ENCODE measurements around the gene AGAP1. TPM values are rescaled to one million over a fixed set of nuclear protein-coding genes. Genes with fewer than 3 reads are reported as not detected.

AGAP1 gene
- total RNA-seq, 1 experiment from 2014 or later, result 56.4 TPM

DNA sequence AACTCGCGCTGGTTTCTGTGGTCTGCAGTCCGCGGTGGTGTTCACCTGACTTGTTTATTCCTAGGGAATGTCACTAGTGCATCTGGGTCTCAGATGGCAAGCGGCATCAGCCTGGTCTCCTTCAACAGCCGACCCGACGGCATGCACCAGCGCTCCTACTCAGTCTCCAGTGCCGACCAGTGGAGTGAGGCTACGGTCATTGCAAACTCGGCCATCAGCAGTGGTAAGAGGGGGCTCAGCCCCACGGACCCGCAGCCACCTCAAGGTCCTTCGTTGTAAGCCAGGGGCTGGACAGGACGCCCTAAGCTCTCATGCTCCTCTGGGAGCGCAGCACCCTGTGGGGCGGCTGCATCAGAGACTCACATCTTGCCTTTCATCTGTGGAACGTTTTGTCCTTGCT lies 436.9 kb downstream of the AGAP1 start:
- Mint-ChIP-seq H3K27me3 (ENCODE audit: unreplicated experiment) (no peaks in the 10 kb centered on the region), H3K36me3 (ENCODE audit: insufficient read depth, unreplicated experiment) (peaks cover 8% of the 10 kb centered on the region), H3K4me3 (ENCODE audit: low read depth, unreplicated experiment) (no peak overlapping the region), H3K4me1 (ENCODE audit: low read depth, unreplicated experiment) (peaks cover under 1% of the 10 kb centered on the region), H3K27ac (ENCODE audit: unreplicated experiment) (no peak overlapping the region), H3K9me3 (ENCODE audit: low read depth, unreplicated experiment) (no peaks in the 10 kb centered on the region)
- DNase-seq, result no peak
- BruUV-seq (replicated peaks), result no TSS peak
- intact Hi-C loops (cut with micrococcal nuclease; ENCODE audit: unreplicated experiment), result no loop called here
- CTCF ChIA-PET, result no interaction called here
- TF ChIP-seq, protein P1, sequence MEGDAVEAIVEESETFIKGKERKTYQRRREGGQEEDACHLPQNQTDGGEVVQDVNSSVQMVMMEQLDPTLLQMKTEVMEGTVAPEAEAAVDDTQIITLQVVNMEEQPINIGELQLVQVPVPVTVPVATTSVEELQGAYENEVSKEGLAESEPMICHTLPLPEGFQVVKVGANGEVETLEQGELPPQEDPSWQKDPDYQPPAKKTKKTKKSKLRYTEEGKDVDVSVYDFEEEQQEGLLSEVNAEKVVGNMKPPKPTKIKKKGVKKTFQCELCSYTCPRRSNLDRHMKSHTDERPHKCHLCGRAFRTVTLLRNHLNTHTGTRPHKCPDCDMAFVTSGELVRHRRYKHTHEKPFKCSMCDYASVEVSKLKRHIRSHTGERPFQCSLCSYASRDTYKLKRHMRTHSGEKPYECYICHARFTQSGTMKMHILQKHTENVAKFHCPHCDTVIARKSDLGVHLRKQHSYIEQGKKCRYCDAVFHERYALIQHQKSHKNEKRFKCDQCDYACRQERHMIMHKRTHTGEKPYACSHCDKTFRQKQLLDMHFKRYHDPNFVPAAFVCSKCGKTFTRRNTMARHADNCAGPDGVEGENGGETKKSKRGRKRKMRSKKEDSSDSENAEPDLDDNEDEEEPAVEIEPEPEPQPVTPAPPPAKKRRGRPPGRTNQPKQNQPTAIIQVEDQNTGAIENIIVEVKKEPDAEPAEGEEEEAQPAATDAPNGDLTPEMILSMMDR (IDR thresholded peaks at IDR 0.05; ENCODE audit: unreplicated experiment), result no peak

DNA sequence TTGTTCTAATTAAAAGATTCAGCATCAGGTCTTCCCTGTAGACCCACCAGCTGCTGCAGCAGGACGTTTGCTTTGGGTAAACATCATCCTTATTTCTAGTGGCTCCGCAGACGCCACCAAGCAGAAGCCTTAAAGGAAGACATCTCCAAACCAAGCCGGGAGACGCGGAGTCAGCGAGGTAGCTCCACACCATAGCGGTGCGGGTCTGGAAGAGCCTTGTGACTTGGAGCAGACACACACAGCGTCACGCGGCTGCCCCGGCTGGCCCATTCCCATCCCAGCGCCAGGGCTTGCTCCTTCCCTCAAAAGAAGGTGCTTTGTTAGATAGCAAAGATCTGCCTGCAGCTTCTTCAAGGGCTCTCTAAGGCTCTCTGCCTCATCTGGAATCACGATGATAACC lies 437.8 kb downstream of the AGAP1 start:
- no peak overlapping the region for H3K27ac Mint-ChIP-seq (ENCODE audit: unreplicated experiment)
- no TSS peak for BruUV-seq (replicated peaks)
- no peak overlapping the region for H3K4me3 Mint-ChIP-seq (ENCODE audit: low read depth, unreplicated experiment)
- peaks cover 6% of the 10 kb centered on the region for H3K9me3 Mint-ChIP-seq (ENCODE audit: low read depth, unreplicated experiment)
- TF ChIP-seq, protein P1 (IDR thresholded peaks at IDR 0.05; ENCODE audit: unreplicated experiment), result no peak
- CTCF ChIA-PET, result no interaction called here
- no peaks in the 10 kb centered on the region for H3K27me3 Mint-ChIP-seq (ENCODE audit: unreplicated experiment)
- intact Hi-C loops (cut with micrococcal nuclease; ENCODE audit: unreplicated experiment), result no loop called here
- peaks cover 8% of the 10 kb centered on the region for H3K36me3 Mint-ChIP-seq (ENCODE audit: insufficient read depth, unreplicated experiment)
- no peak for DNase-seq
- no peaks in the 10 kb centered on the region for H3K4me1 Mint-ChIP-seq (ENCODE audit: low read depth, unreplicated experiment)

DNA sequence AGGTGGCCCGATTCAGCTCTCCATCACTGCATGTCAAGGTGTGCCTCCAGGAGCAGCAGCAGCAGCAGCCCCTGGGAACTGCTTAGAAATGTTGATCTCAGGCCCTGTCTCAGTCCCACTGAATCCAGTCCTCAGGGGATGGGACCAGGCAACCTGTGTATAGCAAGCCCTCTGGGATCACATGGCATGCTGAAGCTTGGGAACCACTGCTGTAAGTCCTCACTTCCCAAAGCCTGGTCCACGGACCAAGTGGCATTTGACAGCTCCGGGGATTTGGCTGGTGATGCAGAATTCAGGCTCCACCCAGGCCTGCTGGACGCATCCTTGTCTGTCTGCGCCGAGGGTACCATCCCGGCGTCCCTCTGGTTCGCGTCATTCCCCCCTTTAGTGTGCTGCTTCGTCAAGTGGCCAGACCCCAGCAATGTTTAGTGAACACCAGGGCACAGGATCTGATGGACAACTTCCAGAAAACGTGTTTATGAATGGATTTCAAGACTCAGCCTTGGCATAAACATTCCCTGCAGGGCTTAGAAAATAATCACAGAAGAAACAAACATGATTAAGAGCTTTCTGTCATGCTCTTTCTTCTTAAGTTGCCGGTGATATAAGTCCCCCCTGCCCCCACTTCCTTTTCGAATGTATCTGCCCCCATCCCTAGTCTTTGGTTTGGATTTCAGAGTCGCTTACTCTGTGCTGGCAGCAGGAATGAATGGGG lies 440.4 kb downstream of the AGAP1 start:
- Mint-ChIP-seq H3K27ac (ENCODE audit: unreplicated experiment) (no peak overlapping the region), H3K9me3 (ENCODE audit: low read depth, unreplicated experiment) (peaks cover 6% of the 10 kb centered on the region), H3K4me3 (ENCODE audit: low read depth, unreplicated experiment) (no peak overlapping the region), H3K36me3 (ENCODE audit: insufficient read depth, unreplicated experiment) (peaks cover 8% of the 10 kb centered on the region), H3K4me1 (ENCODE audit: low read depth, unreplicated experiment) (no peaks in the 10 kb centered on the region), H3K27me3 (ENCODE audit: unreplicated experiment) (no peaks in the 10 kb centered on the region)
- CTCF ChIA-PET, result no interaction called here
- no peak for DNase-seq
- intact Hi-C loops (cut with micrococcal nuclease; ENCODE audit: unreplicated experiment), result no loop called here
- TF ChIP-seq, protein P1 (IDR thresholded peaks at IDR 0.05; ENCODE audit: unreplicated experiment), result no peak
- no TSS peak for BruUV-seq (replicated peaks)

DNA sequence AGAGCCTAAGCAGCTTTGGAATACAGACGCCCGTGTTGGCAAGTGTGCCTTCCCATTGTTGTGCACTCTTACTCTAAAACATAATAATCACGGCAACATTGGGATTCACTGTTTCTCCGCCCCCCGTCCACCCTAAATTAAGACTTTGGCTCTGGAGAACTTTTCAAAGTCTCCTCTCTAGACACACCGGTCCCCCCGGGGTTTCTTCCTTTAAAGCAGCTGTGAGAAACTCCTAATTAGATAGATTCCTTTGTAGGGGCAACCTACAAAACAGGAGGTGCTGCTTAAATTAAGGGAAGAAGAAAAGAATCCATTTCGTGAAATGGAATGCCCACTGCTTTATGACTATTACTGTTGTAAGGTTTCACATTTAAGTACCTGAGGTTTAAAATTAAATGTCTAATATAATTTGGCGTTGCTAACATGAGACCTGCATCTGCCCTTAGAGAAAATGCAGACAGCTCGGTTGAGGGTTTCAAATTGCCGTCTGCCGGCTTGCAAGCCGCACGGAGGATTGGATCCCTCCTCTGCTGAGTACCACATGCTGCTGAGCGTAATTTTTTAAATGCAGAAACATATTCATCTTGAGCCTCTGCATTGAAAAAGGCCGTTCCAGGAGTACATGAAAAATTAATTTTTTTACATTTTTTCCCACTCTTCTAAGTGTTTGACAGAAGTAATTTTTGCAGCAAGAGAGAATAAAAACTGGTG lies 441.1 kb downstream of the AGAP1 start:
- H3K4me1 Mint-ChIP-seq (ENCODE audit: low read depth, unreplicated experiment), result no peaks in the 10 kb centered on the region
- no peak overlapping the region for H3K4me3 Mint-ChIP-seq (ENCODE audit: low read depth, unreplicated experiment)
- BruUV-seq (replicated peaks), result no TSS peak
- H3K36me3 Mint-ChIP-seq (ENCODE audit: insufficient read depth, unreplicated experiment), result peaks cover 7% of the 10 kb centered on the region
- intact Hi-C loops (cut with micrococcal nuclease; ENCODE audit: unreplicated experiment), result no loop called here
- H3K27ac Mint-ChIP-seq (ENCODE audit: unreplicated experiment), result no peak overlapping the region
- peaks cover 6% of the 10 kb centered on the region for H3K9me3 Mint-ChIP-seq (ENCODE audit: low read depth, unreplicated experiment)
- no peaks in the 10 kb centered on the region for H3K27me3 Mint-ChIP-seq (ENCODE audit: unreplicated experiment)
- TF ChIP-seq, protein P1 (IDR thresholded peaks at IDR 0.05; ENCODE audit: unreplicated experiment), result no peak
- DNase-seq, result no peak
- CTCF ChIA-PET, result no interaction called here

Measured in Calu3 (cell line).